Naive thymus-derived CD4-positive, alpha-beta T cell (primary cell): ENCODE data around the gene KRTAP5-3. TPM values are rescaled to one million over a fixed set of nuclear protein-coding genes. Genes with fewer than 3 reads are reported as not detected.

Experiments used
- ATAC-seq: fragments of 150-1000 bp; cut with Tn5 transposase; 2 replicates; pipeline ENCODE4 v1.10.0; 2021; ENCODE audit warnings: mild to moderate bottlenecking, moderate library complexity
- CTCF ChIA-PET: fragments of 350-600 bp; sonication (Branson Sonifier 250); formaldehyde crosslinking; loops from one replicate; lab custom pipeline; 2021; ENCODE audit warnings: antibody characterized with exemption; lab: Charles Lee
- POLR2A ChIA-PET: fragments of 350-600 bp; sonication (Branson Sonifier 250); formaldehyde crosslinking; loops from one replicate; lab custom pipeline; 2021; ENCODE audit warnings: antibody characterized with exemption, inconsistent platforms; lab: Charles Lee
- DNase-seq, 9 donors: peaks; one replicate each; pipeline versions ENCODE4 v3.0.0 to v3.0.0-alpha.2; 2020 to 2022; ENCODE audit warnings: mixed read lengths in 1 of 9
- H3K27ac ChIP-seq: one replicate; pipeline ENCODE4 v1.7.0; 2013; ENCODE audit warnings: mild to moderate bottlenecking, low read depth, low read length, moderate library complexity
- H3K27me3 ChIP-seq, 2 donors: one replicate each; pipeline ENCODE4 v1.7.0; 2013; ENCODE audit warnings: low read length in 2 of 2, mild to moderate bottlenecking in 2 of 2, moderate library complexity in 2 of 2; ENCODE audit not compliant: control insufficient read depth in 2 of 2, insufficient read depth in 2 of 2
- H3K36me3 ChIP-seq, 3 experiments: 1 replicate in 2 of 3; 2 replicates in 1 of 3; pipeline ENCODE4 v1.7.0; 2013; ENCODE audit warnings: low read length in 3 of 3, mild to moderate bottlenecking in 3 of 3, moderate library complexity in 1 of 3; ENCODE audit not compliant: insufficient read depth in 3 of 3, control insufficient read depth in 2 of 3
- H3K4me1 ChIP-seq, 2 donors: one replicate each; pipeline ENCODE4 v1.7.0; 2013; ENCODE audit warnings: low read length in 2 of 2, mild to moderate bottlenecking in 2 of 2, moderate library complexity in 1 of 2; ENCODE audit not compliant: control insufficient read depth in 2 of 2, insufficient read depth in 2 of 2
- H3K4me3 ChIP-seq: 2 replicates; pipeline ENCODE4 v1.7.0; 2013; ENCODE audit warnings: mild to moderate bottlenecking, low read length
- H3K9me3 ChIP-seq, 3 experiments: 1 replicate in 2 of 3; 2 replicates in 1 of 3; pipeline ENCODE4 v1.7.0; 2013; ENCODE audit warnings: low read length in 3 of 3; ENCODE audit not compliant: control insufficient read depth in 2 of 3
- H3K27ac Mint-ChIP-seq, 9 donors: one replicate each; pipeline ENCODE4 v1.8.0; 2020 to 2022; ENCODE audit warnings: mixed read lengths in 9 of 9, mild to moderate bottlenecking in 8 of 9, moderate library complexity in 5 of 9, inconsistent platforms in 2 of 9
- H3K27me3 Mint-ChIP-seq, 5 donors: one replicate each; pipeline ENCODE4 v1.8.0; 2021 to 2022; ENCODE audit warnings: mixed read lengths in 5 of 5, mild to moderate bottlenecking in 1 of 5
- H3K36me3 Mint-ChIP-seq, 5 donors: one replicate each; pipeline ENCODE4 v1.8.0; 2020 to 2022; ENCODE audit warnings: mixed read lengths in 5 of 5, mild to moderate bottlenecking in 3 of 5, inconsistent platforms in 1 of 5
- H3K4me1 Mint-ChIP-seq, 7 donors: one replicate each; pipeline ENCODE4 v1.8.0; 2020 to 2022; ENCODE audit warnings: mixed read lengths in 7 of 7, mild to moderate bottlenecking in 3 of 7, inconsistent platforms in 1 of 7
- H3K4me3 Mint-ChIP-seq, 10 donors: one replicate each; pipeline ENCODE4 v1.8.0; 2020 to 2022; ENCODE audit warnings: mild to moderate bottlenecking in 10 of 10, mixed read lengths in 10 of 10, moderate library complexity in 6 of 10, inconsistent platforms in 2 of 10
- H3K9me3 Mint-ChIP-seq, 11 donors: one replicate each; pipeline ENCODE4 v1.8.0; 2020 to 2022; ENCODE audit warnings: mixed read lengths in 11 of 11, mild to moderate bottlenecking in 4 of 11, inconsistent platforms in 1 of 11, moderate library complexity in 1 of 11
- intact Hi-C, 2 donors: fragments of 100-400 bp; cut with micrococcal nuclease; formaldehyde crosslinking; loops; one replicate each; pipeline ENCODE4 v1.15.1; 2023
- polyA plus RNA-seq, 2 donors: library from polyadenylated mRNA; unstranded; fragments of 300-500 nt; fragmentation: Illumina TruSeq; gene quantifications; one replicate each; pipeline ENCODE4 v1.2.3, GENCODE V29; 2021
- total RNA-seq, 6 experiments: library from RNA in 5 of 6; stranded (reverse) in 5 of 6; gene quantifications; 1 replicate in 5 of 6; 2 replicates in 1 of 6; pipeline ENCODE4 v1.2.3 and lab custom pipeline; 2021 to 2026

Gene KRTAP5-3
- total and polyA plus RNA-seq, 7 experiments from 2014 or later, result not detected

GRCh38 chr11:1653541-1654387, 45.5 kb upstream of the KRTAP5-3 start:
- intact Hi-C loops, result loop anchor here in 1 of 2 donors (2.0 to 5.0 kb wide), 2 partner anchors 39 to 503 kb away; no protein-coding TSS in a partner anchor
- Histone ChIP-seq H3K27me3 (no peaks in the 10 kb centered on the region), H3K9me3 (no peaks in the 10 kb centered on the region), H3K27ac (no peak overlapping the region), H3K4me3 (no peak overlapping the region), H3K4me1 (no peaks in the 10 kb centered on the region), H3K36me3 (no peaks in the 10 kb centered on the region)
- ChIA-PET POLR2A (no interaction called here), CTCF (interaction anchor here (0.6 to 6.2 kb wide), 13 partner anchors 13 to 498 kb away, joined by 3 to 46 read pairs (median 4); partner anchors contain the start of gene SYT8)
- Mint-ChIP-seq H3K9me3 (peaks cover 0 to 1% (median 0%) of the 10 kb centered on the region in 11 donors), H3K4me3 (peak overlapping the region in 1 of 10 donors; percentile 13), H3K4me1 (peaks cover 0 to 8% (median 0%) of the 10 kb centered on the region in 7 donors), H3K36me3 (no peaks in the 10 kb centered on the region), H3K27me3 (peaks cover 0 to 22% (median 16%) of the 10 kb centered on the region in 5 donors), H3K27ac (no peak overlapping the region)
- ATAC-seq (no peak), DNase-seq (no peak)

GRCh38 chr11:1652771-1653540, 44.7 kb upstream of the KRTAP5-3 start:
- CTCF ChIA-PET, result interaction anchor here (0.6 to 6.2 kb wide), 24 partner anchors 12 to 1469 kb away, joined by 3 to 46 read pairs (median 4); partner anchors contain the start of gene SYT8
- H3K9me3 ChIP-seq, result no peaks in the 10 kb centered on the region
- peaks cover 0 to 19% (median 16%) of the 10 kb centered on the region in 5 donors for H3K27me3 Mint-ChIP-seq
- H3K36me3 Mint-ChIP-seq, result no peaks in the 10 kb centered on the region
- H3K27me3 ChIP-seq, result no peaks in the 10 kb centered on the region
- no peaks in the 10 kb centered on the region for H3K36me3 ChIP-seq
- H3K4me1 Mint-ChIP-seq, result peaks cover 0 to 4% (median 0%) of the 10 kb centered on the region in 7 donors
- H3K27ac Mint-ChIP-seq, result no peak overlapping the region
- ATAC-seq, result peak; percentile 93
- peak; percentile 54 to 87 (median 78) for DNase-seq
- no peaks in the 10 kb centered on the region for H3K4me1 ChIP-seq
- intact Hi-C loops, result loop anchor here (1.0 to 5.0 kb wide), 4 partner anchors 39 to 504 kb away; no protein-coding TSS in a partner anchor
- no peak overlapping the region for H3K4me3 ChIP-seq
- H3K4me3 Mint-ChIP-seq, result no peak overlapping the region
- POLR2A ChIA-PET, result interaction anchor here (0.6 to 0.7 kb wide), 2 partner anchors 14 to 231 kb away, joined by 3 read pairs; no protein-coding TSS in a partner anchor
- peaks cover 0 to 1% (median 0%) of the 10 kb centered on the region in 11 donors for H3K9me3 Mint-ChIP-seq
- no peak overlapping the region for H3K27ac ChIP-seq

GRCh38 chr11:1652442-1652770, 44.1 kb upstream of the KRTAP5-3 start:
- H3K4me1 ChIP-seq, result no peaks in the 10 kb centered on the region
- no peaks in the 10 kb centered on the region for H3K27me3 ChIP-seq
- H3K9me3 ChIP-seq, result no peaks in the 10 kb centered on the region
- H3K4me1 Mint-ChIP-seq, result peaks cover 0 to 4% (median 0%) of the 10 kb centered on the region in 7 donors
- ATAC-seq (no peak), DNase-seq (no peak)
- H3K27me3 Mint-ChIP-seq, result peaks cover 0 to 16% (median 12%) of the 10 kb centered on the region in 5 donors
- no peaks in the 10 kb centered on the region for H3K36me3 ChIP-seq
- H3K27ac ChIP-seq, result no peak overlapping the region
- intact Hi-C loops, result loop anchor here (1.0 to 5.0 kb wide), 4 partner anchors 40 to 504 kb away; no protein-coding TSS in a partner anchor
- H3K36me3 Mint-ChIP-seq, result no peaks in the 10 kb centered on the region
- CTCF ChIA-PET, result interaction anchor here (0.6 to 6.2 kb wide), 22 partner anchors 18 to 1469 kb away, joined by 3 to 46 read pairs (median 4); partner anchors contain the start of gene SYT8
- POLR2A ChIA-PET, result interaction anchor here (0.7 kb wide), 1 partner anchor 232 kb away, joined by 3 read pairs; no protein-coding TSS in a partner anchor
- peaks cover 0 to 1% (median 0%) of the 10 kb centered on the region in 11 donors for H3K9me3 Mint-ChIP-seq
- H3K4me3 Mint-ChIP-seq, result no peak overlapping the region
- H3K27ac Mint-ChIP-seq, result no peak overlapping the region
- H3K4me3 ChIP-seq, result no peak overlapping the region

GRCh38 chr11:1652026-1652425, 43.8 kb upstream of the KRTAP5-3 start:
- H3K27ac Mint-ChIP-seq, result no peak overlapping the region
- Histone ChIP-seq H3K4me1 (no peaks in the 10 kb centered on the region), H3K4me3 (no peak overlapping the region), H3K9me3 (no peaks in the 10 kb centered on the region), H3K27ac (no peak overlapping the region), H3K36me3 (no peaks in the 10 kb centered on the region), H3K27me3 (no peaks in the 10 kb centered on the region)
- peaks cover 0 to 4% (median 0%) of the 10 kb centered on the region in 7 donors for H3K4me1 Mint-ChIP-seq
- intact Hi-C loops, result loop anchor here (1.0 to 5.0 kb wide), 4 partner anchors 40 to 505 kb away; no protein-coding TSS in a partner anchor
- peaks cover 0 to 1% (median 0%) of the 10 kb centered on the region in 11 donors for H3K9me3 Mint-ChIP-seq
- peaks cover 0 to 16% (median 15%) of the 10 kb centered on the region in 5 donors for H3K27me3 Mint-ChIP-seq
- POLR2A ChIA-PET, result no interaction called here
- no peak overlapping the region for H3K4me3 Mint-ChIP-seq
- ATAC-seq, result no peak
- H3K36me3 Mint-ChIP-seq, result no peaks in the 10 kb centered on the region
- DNase-seq, result no peak
- CTCF ChIA-PET, result interaction anchor here (0.7 to 6.2 kb wide), 14 partner anchors 18 to 505 kb away, joined by 3 to 46 read pairs (median 4); partner anchors contain the start of gene SYT8

- Mint-ChIP-seq H3K9me3 (peaks cover 0 to 1% (median 0%) of the 10 kb centered on the region in 11 donors), H3K4me1 (peaks cover 0 to 4% (median 0%) of the 10 kb centered on the region in 7 donors), H3K4me3 (no peak overlapping the region), H3K27me3 (peaks cover 0 to 16% (median 15%) of the 10 kb centered on the region in 5 donors), H3K27ac (no peak overlapping the region), H3K36me3 (no peaks in the 10 kb centered on the region)
- H3K27ac ChIP-seq, result no peak overlapping the region
- no peaks in the 10 kb centered on the region for H3K4me1 ChIP-seq
- ChIA-PET CTCF (interaction anchor here (0.8 to 6.2 kb wide), 4 partner anchors 13 to 499 kb away, joined by 4 to 46 read pairs (median 22); partner anchors contain the start of gene SYT8), POLR2A (no interaction called here)
- H3K4me3 ChIP-seq, result no peak overlapping the region
- no peaks in the 10 kb centered on the region for H3K36me3 ChIP-seq
- intact Hi-C loops, result loop anchor here in 1 of 2 donors (5.0 kb wide), 1 partner anchor 41 kb away; no protein-coding TSS in a partner anchor
- H3K27me3 ChIP-seq, result no peaks in the 10 kb centered on the region
- ATAC-seq (no peak), DNase-seq (no peak)
- H3K9me3 ChIP-seq, result no peaks in the 10 kb centered on the region
Measured at GRCh38 chr11:1651411-1651980, 43.2 kb upstream of the KRTAP5-3 start.
